HG02571 (cell line): ENCODE results near the gene HS3ST3B1.

Experiments
- ATAC-seq: cut with Tn5 transposase; IDR thresholded peaks from one replicate; pipeline ENCODE4 v1.9.1; 2021; ENCODE audit warnings: mild to moderate bottlenecking, moderate library complexity; ENCODE audit not compliant: unreplicated experiment

The HS3ST3B1 gene

GRCh38 chr17:14320098-14320497 lies 19.2 kb downstream of the HS3ST3B1 start:
- ATAC-seq = no peak

- no peak for ATAC-seq
Observed at GRCh38 chr17:14320734-14321475, 20.0 kb downstream of the HS3ST3B1 start.

GRCh38 chr17:14321476-14321949 lies 20.6 kb downstream of the HS3ST3B1 start:
- ATAC-seq = no peak

GRCh38 chr17:14321980-14322776 lies 21.3 kb downstream of the HS3ST3B1 start:
- ATAC-seq = no peak

- ATAC-seq = no peak
Observed at GRCh38 chr17:14323522-14323981, 22.7 kb downstream of the HS3ST3B1 start.

- no peak for ATAC-seq
Observed at GRCh38 chr17:14325618-14326167, 24.8 kb downstream of the HS3ST3B1 start.

GRCh38 chr17:14329900-14330491 lies 29.1 kb downstream of the HS3ST3B1 start:
- ATAC-seq = no peak

- ATAC-seq = no peak
Observed at GRCh38 chr17:14330492-14330962, 29.6 kb downstream of the HS3ST3B1 start.

GRCh38 chr17:14331225-14331981 lies 30.5 kb downstream of the HS3ST3B1 start:
- no peak for ATAC-seq

- ATAC-seq = no peak
Observed at GRCh38 chr17:14331982-14332298, 31.1 kb downstream of the HS3ST3B1 start.

- no peak for ATAC-seq
Observed at GRCh38 chr17:14332331-14332730, 31.4 kb downstream of the HS3ST3B1 start.

- ATAC-seq = no peak
Observed at GRCh38 chr17:14333506-14333905, 32.6 kb downstream of the HS3ST3B1 start.

GRCh38 chr17:14334276-14334840 lies 33.5 kb downstream of the HS3ST3B1 start:
- no peak for ATAC-seq

- ATAC-seq = no peak
Observed at GRCh38 chr17:14334919-14335318, 34.0 kb downstream of the HS3ST3B1 start.

- ATAC-seq = no peak
Observed at GRCh38 chr17:14336418-14336817, 35.5 kb downstream of the HS3ST3B1 start.

- ATAC-seq = peak; percentile 79
Observed at GRCh38 chr17:14337596-14338079, 36.8 kb downstream of the HS3ST3B1 start.

GRCh38 chr17:14340857-14341754 lies 40.2 kb downstream of the HS3ST3B1 start:
- no peak for ATAC-seq

- ATAC-seq = no peak
Observed at GRCh38 chr17:14341866-14342265, 41.0 kb downstream of the HS3ST3B1 start.

- ATAC-seq = no peak
Observed at GRCh38 chr17:14346801-14347200, 45.9 kb downstream of the HS3ST3B1 start.
